ENCODE data around the gene ZFP36.

GRCh38 chr19:39438270-39438934 is 31.8 kb downstream of the ZFP36 start:
- TF ChIP-seq CTCF (IDR thresholded peaks at IDR 0.05; ENCODE audit: low read depth, low read length, poor library complexity, severe bottlenecking) (no peak), EZH2phosphoT487 (IDR thresholded peaks at IDR 0.05; ENCODE audit: borderline replicate concordance, low read length) (no peak)
